GM18861 (cell line): ENCODE results near the gene CDC42SE2.

ENCODE experiments used
- ATAC-seq: cut with Tn5 transposase; IDR thresholded peaks from one replicate; pipeline ENCODE4 v1.9.1; 2021; ENCODE audit not compliant: unreplicated experiment

Gene CDC42SE2

GRCh38 chr5:131426011-131426410 lies 162.2 kb downstream of the CDC42SE2 start:
- ATAC-seq = no peak

DNA sequence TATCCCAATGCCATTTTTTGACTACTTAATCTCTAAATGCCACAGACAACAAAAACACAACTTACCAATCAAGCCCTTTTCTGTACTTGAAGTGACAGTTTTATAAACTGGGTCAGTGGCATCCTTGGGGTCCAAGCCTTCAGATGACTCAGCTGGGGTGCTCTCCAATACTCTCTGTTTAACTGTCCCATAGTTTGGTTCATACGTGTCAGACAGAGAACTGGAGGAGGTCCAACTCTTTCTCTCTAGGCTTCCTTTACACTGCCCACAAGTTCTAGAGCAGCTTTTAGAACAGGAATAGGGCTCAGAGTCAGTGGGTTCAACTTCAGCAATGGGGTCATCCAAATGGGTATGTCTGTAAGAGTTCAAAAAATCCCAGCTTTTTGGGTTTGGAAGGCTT lies 166.9 kb downstream of the CDC42SE2 start:
- ATAC-seq = no peak

- ATAC-seq = no peak
Observed at GRCh38 chr5:131431794-131432193, 167.9 kb downstream of the CDC42SE2 start.

DNA sequence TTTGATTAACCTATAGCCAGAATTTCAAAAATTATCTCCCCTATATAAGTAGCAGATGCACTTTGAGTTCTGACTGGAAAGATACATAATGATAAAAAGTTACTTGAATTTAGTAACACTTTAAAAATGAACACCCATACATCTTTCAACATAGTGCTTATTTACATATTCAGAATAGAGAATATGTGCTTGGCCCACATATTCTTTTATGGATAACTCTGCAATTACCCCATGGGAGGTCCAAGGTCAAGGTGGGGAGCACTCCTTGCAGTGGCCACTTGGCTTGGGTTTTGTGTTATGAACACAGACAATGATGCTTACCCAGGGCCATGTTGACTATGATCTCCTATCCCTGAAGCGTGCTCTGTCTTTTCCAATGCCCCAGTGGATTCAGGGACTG lies 169.3 kb downstream of the CDC42SE2 start:
- no peak for ATAC-seq

DNA sequence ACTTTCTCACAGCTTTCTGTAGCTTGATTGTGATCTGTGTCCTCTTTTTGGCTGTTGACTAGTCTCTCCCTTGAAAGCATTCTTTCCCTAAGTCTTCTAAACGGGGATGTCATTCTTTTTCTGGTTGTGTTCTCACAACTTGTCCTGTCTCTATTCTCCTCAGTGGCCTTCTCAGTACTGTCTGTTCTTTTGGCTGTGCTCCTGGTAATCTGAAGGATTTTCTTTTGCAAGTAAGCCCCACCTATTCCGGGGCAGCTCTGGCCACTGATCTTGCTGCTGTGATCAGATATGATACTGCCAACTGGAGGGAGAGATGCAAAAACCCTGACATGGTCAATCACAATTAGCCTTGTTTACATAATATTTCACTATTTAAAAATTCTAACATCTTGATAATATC lies 172.2 kb downstream of the CDC42SE2 start:
- no peak for ATAC-seq

- no peak for ATAC-seq
Observed at GRCh38 chr5:131441184-131441583, 177.3 kb downstream of the CDC42SE2 start.
